Epithelial cell of esophagus (primary cell): ENCODE data around the gene SFMBT2.

ENCODE experiments used
- DNase-seq: peaks from one replicate; pipeline ENCODE4 v3.0.0; 2010; ENCODE audit warnings: low read depth
- H3K4me3 ChIP-seq: 2 replicates; pipeline ENCODE4 v1.5.1; 2011; ENCODE audit warnings: mild to moderate bottlenecking, low read length, control low read depth
- CTCF ChIP-seq: IDR thresholded peaks from 2 replicates; pipeline ENCODE4 v1.5.1; 2011; ENCODE audit warnings: low read depth, mild to moderate bottlenecking, low read length, control low read depth, inconsistent platforms; ENCODE audit not compliant: insufficient read depth; ENCODE audit errors: missing control alignments

SFMBT2 gene

GRCh38 chr10:7181420-7181819 lies 229.4 kb downstream of the SFMBT2 start:
- no peak overlapping the region for H3K4me3 ChIP-seq
- no peak for DNase-seq
- TF ChIP-seq CTCF: no peak

- TF ChIP-seq CTCF: no peak
- no peak for DNase-seq
- H3K4me3 ChIP-seq: no peak overlapping the region
These were observed 231.3 kb downstream of the SFMBT2 start for GRCh38 chr10:7179536-7179935.

- no peak for DNase-seq
- no peak overlapping the region for H3K4me3 ChIP-seq
- no peak for TF ChIP-seq CTCF
These were observed 236.9 kb downstream of the SFMBT2 start for GRCh38 chr10:7173948-7174347.

GRCh38 chr10:7171825-7172224 lies 239.0 kb downstream of the SFMBT2 start:
- no peak overlapping the region for H3K4me3 ChIP-seq
- no peak for TF ChIP-seq CTCF
- no peak for DNase-seq

- DNase-seq: no peak
- no peak for TF ChIP-seq CTCF
- H3K4me3 ChIP-seq: no peak overlapping the region
These were observed 240.1 kb downstream of the SFMBT2 start for GRCh38 chr10:7170626-7171322.

GRCh38 chr10:7168414-7168813 lies 242.4 kb downstream of the SFMBT2 start:
- H3K4me3 ChIP-seq: no peak overlapping the region
- DNase-seq: no peak
- no peak for TF ChIP-seq CTCF
